Ectodermal cell (in vitro differentiated cells): ENCODE results near the gene MALRD1. TPM values are rescaled to one million over a fixed set of nuclear protein-coding genes. Genes with fewer than 3 reads are reported as not detected.

Source experiments
- H3K27ac ChIP-seq: 2 replicates; pipeline ENCODE4 v1.7.0; 2013; ENCODE audit warnings: mild to moderate bottlenecking, low read depth, low read length; ENCODE audit not compliant: insufficient read depth, poor library complexity, severe bottlenecking
- H3K27me3 ChIP-seq: 2 replicates; pipeline ENCODE4 v1.7.0; 2013; ENCODE audit warnings: mild to moderate bottlenecking, low read length; ENCODE audit not compliant: insufficient read depth, control insufficient read depth, poor library complexity, severe bottlenecking
- H3K36me3 ChIP-seq: one replicate; pipeline ENCODE4 v1.7.0; 2013; ENCODE audit warnings: low read length; ENCODE audit not compliant: control insufficient read depth, insufficient read depth
- H3K4me1 ChIP-seq: one replicate; pipeline ENCODE4 v1.7.0; 2013; ENCODE audit warnings: low read length; ENCODE audit not compliant: control insufficient read depth, insufficient read depth
- H3K4me3 ChIP-seq: 2 replicates; pipeline ENCODE4 v1.7.0; 2013; ENCODE audit warnings: low read depth, low read length, control low read depth; ENCODE audit not compliant: insufficient read depth
- H3K9me3 ChIP-seq: 2 replicates; pipeline ENCODE4 v1.7.0; 2013; ENCODE audit warnings: mild to moderate bottlenecking, low read length, moderate library complexity; ENCODE audit not compliant: control insufficient read depth
- WGBS, 2 experiments: methylation state at CpG; one replicate each; pipeline ENCODE4 v1.1.7; 2013; ENCODE audit warnings: missing lambda C conversion rate in 2 of 2; 5-methylcytosine and 5-hydroxymethylcytosine counted together
- polyA plus RNA-seq, 4 experiments: library from polyadenylated mRNA; stranded (reverse); fragments of 50-300 nt; gene quantifications; one replicate each; pipeline ENCODE4 v1.2.3, GENCODE V29; 2013

MALRD1 gene
- 0.54 TPM for polyA plus RNA-seq (2013, experiment 1 of 4)
- 0.16 TPM for polyA plus RNA-seq (2013, experiment 2 of 4)
- polyA plus RNA-seq (2013, experiment 3 of 4), result 0.11 TPM
- polyA plus RNA-seq (2013, experiment 4 of 4), result 0.08 TPM

- Histone ChIP-seq H3K27ac (no peak within 1 kb of the TSS), H3K36me3 (no peaks in the 10 kb centered on the region), H3K9me3 (no peaks in the 10 kb centered on the region), H3K4me3 (no peak within 1 kb of the TSS), H3K27me3 (no peaks in the 10 kb centered on the region), H3K4me1 (peaks cover 6% of the 10 kb centered on the region)
- WGBS, 2 experiments, result no CpG with 5 or more reads among the region's 1 CpG
Measured at GRCh38 chr10:19048489-19048888, at the start of gene MALRD1. Gene MALRD1 (plus strand): TSS chr10:19048801. CDS start chr10:19048939, 138 bp downstream.

GRCh38 chr10:19003341-19003740 is 45.3 kb upstream of the MALRD1 start:
- H3K4me3 ChIP-seq, result no peak overlapping the region
- H3K9me3 ChIP-seq, result no peaks in the 10 kb centered on the region
- no peaks in the 10 kb centered on the region for H3K27me3 ChIP-seq
- no peaks in the 10 kb centered on the region for H3K4me1 ChIP-seq
- WGBS, 2 experiments, result 89 to 97% methylated on average over 3 of the region's 3 CpGs
- no peaks in the 10 kb centered on the region for H3K36me3 ChIP-seq
- H3K27ac ChIP-seq, result no peak overlapping the region

GRCh38 chr10:19012111-19012510 is 36.5 kb upstream of the MALRD1 start:
- Histone ChIP-seq H3K36me3 (no peaks in the 10 kb centered on the region), H3K27me3 (no peaks in the 10 kb centered on the region), H3K27ac (no peak overlapping the region), H3K4me3 (no peak overlapping the region), H3K9me3 (no peaks in the 10 kb centered on the region), H3K4me1 (no peaks in the 10 kb centered on the region)
- 95 to 100% methylated on average over 1 to 2 of the region's 2 CpGs for WGBS, 2 experiments

GRCh38 chr10:19014034-19014433 is 34.6 kb upstream of the MALRD1 start:
- Histone ChIP-seq H3K4me1 (no peaks in the 10 kb centered on the region), H3K27me3 (no peaks in the 10 kb centered on the region), H3K36me3 (no peaks in the 10 kb centered on the region), H3K27ac (no peak overlapping the region), H3K9me3 (no peaks in the 10 kb centered on the region), H3K4me3 (no peak overlapping the region)

GRCh38 chr10:19014498-19014897 is 34.1 kb upstream of the MALRD1 start:
- H3K4me1 ChIP-seq, result no peaks in the 10 kb centered on the region
- no peak overlapping the region for H3K27ac ChIP-seq
- no peak overlapping the region for H3K4me3 ChIP-seq
- no peaks in the 10 kb centered on the region for H3K9me3 ChIP-seq
- H3K36me3 ChIP-seq, result no peaks in the 10 kb centered on the region
- H3K27me3 ChIP-seq, result no peaks in the 10 kb centered on the region

- Histone ChIP-seq H3K4me1 (no peaks in the 10 kb centered on the region), H3K27me3 (no peaks in the 10 kb centered on the region), H3K4me3 (no peak overlapping the region), H3K27ac (no peak overlapping the region), H3K36me3 (no peaks in the 10 kb centered on the region), H3K9me3 (no peaks in the 10 kb centered on the region)
- 94% methylated on average over 6 of the region's 7 CpGs for WGBS, 2 experiments
Measured at GRCh38 chr10:19017116-19017890, 31.3 kb upstream of the MALRD1 start.

GRCh38 chr10:19021162-19021561 is 27.4 kb upstream of the MALRD1 start:
- WGBS, 2 experiments, result 80% methylated on average over 2 of the region's 2 CpGs; no CpG with 5 or more reads in 1 of the 2 experiments

GRCh38 chr10:19024611-19025010 is 24.0 kb upstream of the MALRD1 start:
- Histone ChIP-seq H3K36me3 (no peaks in the 10 kb centered on the region), H3K4me1 (peaks cover 5% of the 10 kb centered on the region), H3K9me3 (no peaks in the 10 kb centered on the region), H3K27ac (no peak overlapping the region), H3K4me3 (no peak overlapping the region), H3K27me3 (no peaks in the 10 kb centered on the region)
- WGBS, 2 experiments, result 96% methylated on average over 2 of the region's 2 CpGs

More at GRCh38 chr10:19021162-19021561, 27.4 kb upstream of the MALRD1 start:
- H3K27ac ChIP-seq, result no peak overlapping the region
- no peaks in the 10 kb centered on the region for H3K27me3 ChIP-seq
- no peaks in the 10 kb centered on the region for H3K36me3 ChIP-seq
- H3K4me1 ChIP-seq, result peaks cover 5% of the 10 kb centered on the region
- H3K4me3 ChIP-seq, result no peak overlapping the region
- no peaks in the 10 kb centered on the region for H3K9me3 ChIP-seq

GRCh38 chr10:19031763-19032162 is 16.8 kb upstream of the MALRD1 start:
- Histone ChIP-seq H3K27me3 (no peaks in the 10 kb centered on the region), H3K4me3 (no peak overlapping the region), H3K27ac (no peak overlapping the region), H3K9me3 (no peaks in the 10 kb centered on the region), H3K4me1 (no peaks in the 10 kb centered on the region), H3K36me3 (no peaks in the 10 kb centered on the region)
- WGBS, 2 experiments, result 93 to 96% methylated on average over 2 of the region's 2 CpGs

GRCh38 chr10:19033741-19034140 is 14.9 kb upstream of the MALRD1 start:
- Histone ChIP-seq H3K36me3 (no peaks in the 10 kb centered on the region), H3K27me3 (no peaks in the 10 kb centered on the region), H3K9me3 (no peaks in the 10 kb centered on the region), H3K4me3 (no peak overlapping the region), H3K4me1 (no peaks in the 10 kb centered on the region), H3K27ac (no peak overlapping the region)
- 94 to 96% methylated on average over 1 of the region's 1 CpG for WGBS, 2 experiments
